NCI-H1694 treated with DMSO at 0.1 percent for 48 hours (cell line): ENCODE data around the gene RNASE7.

ENCODE experiments used
- DNase-seq: peaks from one replicate; lab custom pipeline; 2025; lab: John Stamatoyannopoulos, UW

Gene RNASE7

DNA sequence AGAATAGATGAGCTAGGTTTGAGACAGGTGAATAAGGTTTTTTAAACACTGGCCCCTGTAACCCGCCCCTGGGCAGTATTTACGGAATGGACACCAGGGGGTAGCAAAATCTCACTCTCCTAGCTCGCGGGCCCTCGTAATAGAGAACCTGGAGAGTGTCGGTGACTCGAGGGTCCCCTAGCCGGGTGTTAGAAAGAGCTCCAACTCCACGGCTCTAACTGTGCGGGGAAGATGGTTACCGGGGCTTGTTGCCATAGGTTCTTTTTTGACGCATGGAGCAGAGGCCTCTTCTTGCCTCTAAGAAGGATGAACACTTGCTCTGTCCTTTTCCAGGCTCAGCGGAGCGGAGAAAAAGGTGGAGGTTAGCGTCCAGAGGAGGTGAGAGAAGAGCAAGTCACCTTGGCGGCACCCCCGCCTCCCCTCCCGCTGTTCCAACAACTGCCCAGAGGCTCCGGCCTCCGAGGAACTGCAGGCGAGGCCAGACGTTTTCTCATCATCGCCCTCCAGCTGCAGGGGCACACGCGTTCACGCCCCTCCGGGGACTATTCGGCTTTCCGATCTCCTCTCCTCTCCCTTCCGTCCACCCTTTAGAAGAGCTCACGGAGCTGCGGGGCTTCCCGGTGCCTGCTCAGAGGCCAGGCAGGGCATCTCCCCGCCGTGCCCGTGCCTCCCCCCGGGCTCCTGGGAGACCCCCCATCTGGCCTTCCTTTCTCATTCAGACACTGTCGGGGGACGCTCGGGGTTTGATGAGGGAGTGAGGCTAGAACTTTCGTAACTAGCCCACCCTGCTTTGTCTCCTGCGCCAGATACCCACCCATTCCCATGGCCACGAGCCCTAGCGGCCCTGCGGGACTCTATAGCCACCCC is 26.6 kb downstream of the RNASE7 start:
- peak; percentile 79 for DNase-seq

DNA sequence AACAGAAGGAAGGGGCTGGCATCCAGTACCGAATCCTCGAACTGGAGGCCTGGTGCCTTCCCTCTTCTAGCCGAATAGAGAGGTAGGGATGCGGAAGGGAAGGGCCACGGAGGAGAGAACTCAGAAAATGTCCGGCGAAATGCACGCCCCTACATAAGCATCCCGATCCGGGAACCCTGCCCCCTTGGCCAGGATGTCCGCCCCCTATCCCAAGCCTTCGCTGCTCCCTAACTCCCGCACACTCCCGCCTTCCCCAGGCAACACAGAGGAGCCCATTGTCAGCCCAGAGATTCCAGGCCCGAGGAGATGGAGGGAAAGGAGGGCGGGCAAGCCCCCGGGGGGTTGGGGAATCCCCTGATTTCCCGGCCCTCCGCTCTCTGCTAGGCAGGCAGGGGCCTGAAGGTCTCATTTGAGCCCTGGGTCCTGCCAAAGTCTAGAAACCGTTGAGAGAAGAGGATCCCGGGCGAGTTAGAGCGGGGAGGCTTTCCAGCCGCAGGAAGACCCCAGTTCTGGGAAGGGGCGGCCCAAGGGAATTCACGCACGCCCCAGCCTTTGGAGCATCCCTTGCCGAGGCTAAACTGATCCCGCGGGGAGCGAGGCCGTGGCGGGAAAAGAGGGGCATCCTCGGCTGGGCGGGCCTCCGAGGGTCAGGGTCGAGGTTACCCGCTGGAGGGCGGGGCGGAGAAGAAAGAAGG is 27.4 kb downstream of the RNASE7 start:
- peak; percentile 36 for DNase-seq

DNA sequence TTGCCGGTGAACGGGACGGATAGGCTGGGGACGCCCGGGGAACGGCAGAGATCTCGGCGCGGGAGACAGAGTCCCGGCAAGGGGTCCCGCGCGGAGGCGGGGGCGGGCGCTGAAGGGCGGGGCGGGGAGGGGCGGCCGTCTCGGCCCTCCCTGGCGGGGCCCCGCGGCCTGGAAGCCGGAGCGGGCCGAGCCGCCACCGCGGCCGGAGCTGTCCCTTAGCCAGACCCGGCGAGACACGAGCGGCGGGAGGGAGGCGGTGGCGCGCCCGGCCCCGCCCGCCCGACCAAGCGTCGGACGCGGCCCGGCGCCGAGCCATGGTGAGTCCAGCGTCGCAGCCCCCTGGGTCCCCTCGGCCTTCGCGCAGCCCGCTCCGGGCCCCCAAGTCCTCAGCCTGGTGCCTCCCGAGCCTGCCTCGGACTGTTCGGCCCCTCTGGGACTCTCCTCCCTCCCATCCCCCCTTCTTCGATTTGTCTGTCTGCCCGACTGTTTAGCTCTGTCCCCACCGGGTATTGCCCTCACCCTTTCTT is 28.0 kb downstream of the RNASE7 start, which contains the start of gene ARHGEF40:
Gene ARHGEF40 (plus strand): TSS at position 222 of the 527 bp plus-strand sequence. CDS start 93 bp downstream, at position 315.
- no peak for DNase-seq

DNA sequence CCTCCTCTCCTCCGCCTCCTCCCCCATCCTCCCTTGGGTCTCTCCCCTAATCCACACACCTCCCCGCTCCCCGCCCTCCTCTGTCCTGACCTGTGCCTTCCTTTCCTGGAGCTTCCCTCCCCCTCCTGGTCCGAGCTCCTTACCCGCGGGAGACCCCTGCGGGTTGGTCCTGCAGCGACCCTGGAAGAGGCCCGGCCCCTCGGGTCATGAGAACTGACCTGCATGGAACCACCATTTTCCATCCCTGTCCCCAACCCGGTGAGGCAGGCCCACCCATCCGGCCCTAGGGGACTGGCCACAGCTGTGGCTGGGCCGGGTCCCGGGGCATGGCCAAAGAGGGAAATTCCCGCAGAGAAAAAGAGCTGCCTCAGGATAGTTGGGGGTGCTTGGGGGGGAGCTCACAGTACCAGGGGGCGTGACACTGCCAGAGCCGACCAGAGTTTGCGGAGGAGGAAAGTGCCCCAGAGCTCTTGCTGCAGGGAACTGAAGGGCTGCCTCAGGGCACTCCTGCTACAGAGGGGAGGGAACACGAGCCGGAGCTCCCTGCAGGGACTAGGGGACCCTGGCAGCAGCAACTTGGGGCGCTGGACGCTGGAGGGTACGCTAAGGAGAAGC is 28.6 kb downstream of the RNASE7 start:
- DNase-seq = no peak

DNA sequence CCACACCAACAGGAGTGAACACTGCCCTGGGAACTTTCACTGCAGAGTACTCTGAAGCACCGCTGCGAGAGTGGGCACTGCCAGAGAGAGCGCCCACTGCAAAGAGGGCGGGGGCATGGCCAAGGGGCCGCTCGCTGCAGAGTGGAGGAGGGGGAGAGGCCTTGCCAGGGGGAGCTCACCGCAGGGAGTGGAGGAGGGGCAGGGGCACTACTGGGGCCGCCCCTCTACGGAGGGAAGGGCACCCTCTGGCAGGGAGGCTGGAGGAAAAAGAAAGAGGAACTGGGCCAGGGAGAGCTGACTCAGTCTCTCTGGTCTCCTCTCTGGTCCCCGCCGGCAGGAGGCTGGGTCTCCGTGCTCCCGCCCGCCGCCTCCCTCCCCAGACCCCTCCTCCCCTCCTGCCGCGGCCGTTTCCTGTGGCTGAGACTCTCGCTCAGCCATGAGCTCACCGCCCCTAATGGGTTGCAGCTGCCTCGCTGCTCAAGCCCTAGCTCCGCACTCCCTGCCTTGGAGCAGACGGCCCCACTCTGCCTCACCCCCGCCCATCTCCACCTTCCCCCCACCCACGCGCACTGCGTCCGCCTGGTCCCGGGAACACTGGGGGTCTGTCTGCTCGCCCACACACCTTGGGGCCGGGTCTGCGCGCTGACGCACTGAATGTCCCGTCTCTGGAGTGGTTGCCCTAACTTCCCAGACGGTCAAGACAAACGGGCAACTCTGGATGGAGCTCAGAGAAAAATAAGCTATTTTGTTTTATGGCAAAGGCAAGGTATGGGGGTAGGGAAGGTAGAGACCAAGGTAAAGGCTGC is 29.3 kb downstream of the RNASE7 start:
- DNase-seq = peak; percentile 6

DNA sequence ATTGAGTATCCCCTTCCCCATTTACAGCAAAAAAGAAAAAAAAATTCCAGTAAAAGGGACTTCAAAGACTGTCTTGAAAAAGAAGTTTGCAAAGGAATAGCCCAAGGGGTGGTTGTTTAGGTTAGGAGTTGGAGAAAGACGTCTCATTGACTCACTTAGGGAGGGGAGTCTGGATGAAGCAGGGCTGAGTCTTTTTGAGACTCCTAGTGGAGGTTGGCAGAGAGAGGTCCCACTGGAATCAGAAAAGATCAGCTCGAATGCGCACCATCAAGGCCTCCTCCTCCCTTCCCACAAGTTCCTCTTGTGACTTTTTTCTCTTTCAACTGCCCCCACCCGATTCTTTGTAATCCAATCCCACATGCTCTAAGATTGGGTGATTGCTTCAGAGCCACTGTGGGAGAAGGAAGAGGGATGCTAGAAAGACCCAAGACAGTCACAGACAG is 29.9 kb downstream of the RNASE7 start:
- no peak for DNase-seq

DNA sequence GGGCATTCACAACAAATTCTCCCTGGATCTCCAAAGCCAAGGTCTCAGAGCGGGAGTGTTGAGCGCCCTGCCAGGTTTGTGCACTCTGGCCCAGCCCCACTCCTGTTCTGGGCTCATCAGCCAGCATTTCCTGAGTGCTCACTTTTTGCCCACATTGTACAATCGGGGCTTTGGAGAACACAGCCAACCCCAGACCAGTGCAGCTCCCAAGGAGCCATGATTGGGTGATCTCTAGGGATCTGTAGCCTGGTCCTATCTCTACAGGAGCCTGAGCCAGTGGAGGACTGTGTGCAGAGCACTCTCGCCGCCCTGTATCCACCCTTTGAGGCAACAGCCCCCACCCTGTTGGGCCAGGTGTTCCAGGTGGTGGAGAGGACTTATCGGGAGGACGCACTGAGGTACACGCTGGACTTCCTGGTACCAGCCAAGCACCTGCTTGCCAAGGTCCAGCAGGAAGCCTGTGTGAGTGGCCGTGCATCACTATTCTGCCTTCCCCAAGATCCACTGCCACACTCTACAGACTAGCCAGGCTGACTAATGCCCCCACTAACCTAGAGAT is 30.7 kb downstream of the RNASE7 start:
- DNase-seq = no peak

DNA sequence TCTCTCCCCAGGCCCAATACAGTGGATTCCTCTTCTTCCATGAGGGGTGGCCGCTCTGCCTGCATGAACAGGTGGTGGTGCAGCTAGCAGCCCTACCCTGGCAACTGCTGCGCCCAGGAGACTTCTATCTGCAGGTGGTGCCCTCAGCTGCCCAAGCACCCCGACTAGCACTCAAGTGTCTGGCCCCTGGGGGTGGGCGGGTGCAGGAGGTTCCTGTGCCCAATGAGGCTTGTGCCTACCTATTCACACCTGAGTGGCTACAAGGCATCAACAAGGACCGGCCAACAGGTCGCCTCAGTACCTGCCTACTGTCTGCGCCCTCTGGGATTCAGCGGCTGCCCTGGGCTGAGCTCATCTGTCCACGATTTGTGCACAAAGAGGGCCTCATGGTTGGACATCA is 31.8 kb downstream of the RNASE7 start:
- no peak for DNase-seq

DNA sequence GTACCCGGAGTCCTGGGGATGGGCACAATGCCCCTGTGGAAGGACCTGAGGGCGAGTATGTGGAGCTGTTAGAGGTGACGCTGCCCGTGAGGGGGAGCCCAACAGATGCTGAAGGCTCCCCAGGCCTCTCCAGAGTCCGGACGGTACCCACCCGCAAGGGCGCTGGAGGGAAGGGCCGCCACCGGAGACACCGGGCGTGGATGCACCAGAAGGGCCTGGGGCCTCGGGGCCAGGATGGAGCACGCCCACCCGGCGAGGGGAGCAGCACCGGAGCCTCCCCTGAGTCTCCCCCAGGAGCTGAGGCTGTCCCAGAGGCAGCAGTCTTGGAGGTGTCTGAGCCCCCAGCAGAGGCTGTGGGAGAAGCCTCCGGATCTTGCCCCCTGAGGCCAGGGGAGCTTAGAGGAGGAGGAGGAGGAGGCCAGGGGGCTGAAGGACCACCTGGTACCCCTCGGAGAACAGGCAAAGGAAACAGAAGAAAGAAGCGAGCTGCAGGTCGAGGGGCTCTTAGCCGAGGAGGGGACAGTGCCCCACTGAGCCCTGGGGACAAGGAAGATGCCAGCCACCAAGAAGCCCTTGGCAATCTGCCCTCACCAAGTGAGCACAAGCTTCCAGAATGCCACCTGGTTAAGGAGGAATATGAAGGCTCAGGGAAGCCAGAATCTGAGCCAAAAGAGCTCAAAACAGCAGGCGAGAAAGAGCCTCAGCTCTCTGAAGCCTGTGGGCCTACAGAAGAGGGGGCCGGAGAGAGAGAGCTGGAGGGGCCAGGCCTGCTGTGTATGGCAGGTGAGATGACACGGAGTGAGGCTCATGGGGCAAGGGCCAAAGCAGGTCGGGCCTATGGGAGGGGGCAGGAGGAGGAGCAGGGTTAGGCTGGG is 32.5 kb downstream of the RNASE7 start:
- no peak for DNase-seq

DNA sequence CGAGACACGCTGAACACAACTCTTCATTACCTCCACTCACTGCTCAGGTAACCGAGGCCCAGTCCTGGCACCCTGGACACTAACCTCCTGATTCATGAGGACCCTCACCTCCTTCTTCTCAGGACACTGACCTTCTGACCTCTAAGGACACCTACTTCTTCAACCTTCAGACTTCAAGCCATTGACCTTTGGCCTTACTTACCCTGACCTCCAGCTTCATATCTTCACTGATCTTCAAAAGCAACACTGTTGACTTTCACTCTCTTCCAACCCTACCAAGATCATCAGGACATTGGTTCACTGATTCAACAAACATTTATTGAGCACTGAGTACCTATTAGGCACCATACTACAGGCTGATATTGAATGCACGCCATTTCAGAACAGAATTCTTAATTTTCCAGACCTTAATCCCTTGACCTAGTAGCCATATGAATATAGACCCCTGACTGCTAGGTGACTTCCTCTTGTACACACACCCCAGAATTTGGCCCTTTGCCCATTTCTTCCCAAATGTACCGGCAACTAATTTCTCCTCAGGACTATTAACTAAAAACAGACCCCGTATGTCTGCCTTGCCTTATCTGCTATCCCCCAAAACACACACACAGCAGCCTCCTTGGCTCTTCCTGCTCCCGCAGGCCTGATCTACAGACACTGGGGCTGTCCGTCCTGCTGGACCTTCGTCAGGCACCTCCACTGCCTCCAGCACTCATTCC is 33.7 kb downstream of the RNASE7 start:
- no peak for DNase-seq

DNA sequence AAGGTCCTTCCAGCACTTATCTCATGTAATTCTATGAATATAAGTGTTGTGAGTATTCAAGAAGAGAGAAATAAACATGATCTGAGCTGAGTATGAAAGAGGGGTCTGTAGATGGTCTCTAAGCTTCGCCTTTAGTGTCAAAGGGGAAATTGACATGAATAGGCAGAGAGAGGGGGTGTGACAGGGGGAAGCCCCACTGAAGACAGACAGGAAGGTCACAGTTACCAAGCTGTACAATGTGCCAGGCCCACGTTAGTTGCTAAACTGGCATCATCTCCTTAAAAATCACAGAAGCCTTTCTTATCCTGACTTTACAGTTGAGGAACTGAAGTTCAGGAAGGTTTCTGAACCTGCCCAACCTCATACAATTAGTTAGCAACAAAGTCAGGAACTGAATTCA is 35.5 kb downstream of the RNASE7 start:
- no peak for DNase-seq

DNA sequence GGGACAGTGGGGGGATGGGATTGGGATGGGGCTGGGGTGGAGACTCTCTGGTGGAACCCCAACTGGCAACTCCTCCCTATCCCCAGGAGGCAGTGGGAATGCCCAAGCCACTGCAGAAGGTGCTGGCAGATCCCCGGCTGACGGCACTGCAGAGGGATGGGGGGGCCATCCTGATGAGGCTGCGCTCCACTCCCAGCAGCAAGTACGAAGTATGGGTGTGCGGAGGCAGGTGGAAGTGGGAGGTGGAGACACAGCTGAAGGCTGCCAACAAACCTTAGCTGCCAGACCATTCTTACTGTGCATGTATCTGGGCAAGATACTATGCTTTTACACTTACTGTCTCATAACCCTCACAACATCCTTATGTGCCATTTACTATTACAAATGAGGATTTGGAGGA is 36.1 kb downstream of the RNASE7 start:
- DNase-seq = no peak

DNA sequence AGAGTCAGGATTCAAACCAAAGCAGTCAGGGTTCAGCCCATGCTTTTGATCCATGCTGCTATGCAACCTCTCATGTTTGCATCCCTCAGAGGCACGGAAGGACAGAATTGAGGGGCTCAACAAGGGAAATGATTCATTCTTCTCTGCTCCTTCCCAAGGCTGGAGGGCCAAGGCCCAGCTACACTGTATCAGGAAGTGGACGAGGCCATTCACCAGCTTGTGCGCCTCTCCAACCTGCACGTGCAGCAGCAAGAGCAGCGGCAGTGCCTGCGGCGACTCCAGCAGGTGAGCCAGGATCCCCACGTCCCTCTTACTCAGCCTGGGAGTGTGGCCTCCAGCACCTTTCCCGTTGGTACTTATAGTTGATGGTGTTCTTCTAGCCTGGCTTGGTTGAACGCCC is 36.6 kb downstream of the RNASE7 start:
- no peak for DNase-seq

DNA sequence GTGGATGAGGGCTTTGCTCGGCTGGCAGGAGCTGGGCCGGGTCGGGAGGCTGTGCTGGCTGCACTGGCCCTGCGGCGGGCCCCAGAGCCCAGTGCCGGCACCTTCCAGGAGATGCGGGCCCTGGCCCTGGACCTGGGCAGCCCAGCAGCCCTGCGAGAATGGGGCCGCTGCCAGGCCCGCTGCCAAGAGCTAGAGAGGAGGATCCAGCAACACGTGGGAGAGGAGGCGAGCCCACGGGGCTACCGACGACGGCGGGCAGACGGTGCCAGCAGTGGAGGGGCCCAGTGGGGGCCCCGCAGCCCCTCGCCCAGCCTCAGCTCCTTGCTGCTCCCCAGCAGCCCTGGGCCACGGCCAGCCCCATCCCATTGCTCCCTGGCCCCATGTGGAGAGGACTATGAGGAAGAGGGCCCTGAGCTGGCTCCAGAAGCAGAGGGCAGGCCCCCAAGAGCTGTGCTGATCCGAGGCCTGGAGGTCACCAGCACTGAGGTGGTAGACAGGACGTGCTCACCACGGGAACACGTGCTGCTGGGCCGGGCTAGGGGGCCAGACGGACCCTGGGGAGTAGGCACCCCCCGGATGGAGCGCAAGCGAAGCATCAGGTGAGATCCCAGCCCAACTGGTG is 39.5 kb downstream of the RNASE7 start:
- no peak for DNase-seq

DNA sequence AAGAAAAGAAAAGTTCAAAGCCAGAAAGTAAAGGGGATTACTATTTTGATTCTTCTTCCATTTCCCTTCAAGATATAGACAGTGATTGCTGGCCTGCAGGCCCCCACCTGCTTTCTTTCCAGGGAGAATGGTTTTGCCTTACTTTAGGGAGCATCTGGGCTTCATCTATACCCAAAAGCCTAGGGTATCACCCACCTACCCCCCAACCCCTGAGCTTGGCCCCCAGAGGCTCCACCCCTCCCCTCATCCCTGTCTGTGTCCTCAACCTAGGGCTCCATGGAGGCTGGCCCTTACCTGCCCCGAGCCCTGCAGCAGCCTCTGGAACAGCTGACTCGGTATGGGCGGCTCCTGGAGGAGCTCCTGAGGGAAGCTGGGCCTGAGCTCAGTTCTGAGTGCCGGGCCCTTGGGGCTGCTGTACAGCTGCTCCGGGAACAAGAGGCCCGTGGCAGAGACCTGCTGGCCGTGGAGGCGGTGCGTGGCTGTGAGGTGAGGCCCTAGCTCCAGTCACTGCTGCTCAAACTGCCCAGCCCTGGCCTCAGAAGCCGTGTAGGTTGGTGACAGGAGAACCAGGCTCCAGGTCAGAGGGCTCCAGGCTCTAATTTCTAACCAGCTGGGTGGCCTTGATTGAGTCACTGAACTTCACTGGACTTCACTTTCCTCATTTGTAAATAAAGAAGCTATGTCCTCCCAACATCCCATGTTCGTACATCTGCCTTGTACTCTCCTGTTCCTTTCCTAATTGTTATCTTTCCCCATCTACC is 41.6 kb downstream of the RNASE7 start:
- no peak for DNase-seq

DNA sequence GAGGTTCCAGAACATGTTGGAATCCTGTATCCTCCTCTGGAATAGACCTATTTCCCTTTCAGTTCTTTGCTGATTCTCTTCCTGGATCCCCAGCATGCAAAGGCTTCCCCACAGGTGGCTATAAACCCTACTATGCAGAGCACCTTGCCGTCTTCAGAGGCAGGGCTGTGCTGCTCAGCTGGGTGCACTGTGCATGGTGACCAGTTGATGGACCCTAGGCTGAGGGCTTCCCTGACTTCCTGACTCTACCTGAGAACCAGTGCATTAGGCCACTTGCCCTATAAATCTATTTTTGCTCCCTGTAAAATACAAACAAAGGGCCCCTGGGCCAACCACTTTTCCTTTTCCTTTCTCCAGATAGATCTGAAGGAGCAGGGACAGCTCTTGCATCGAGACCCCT is 42.2 kb downstream of the RNASE7 start:
- no peak for DNase-seq

DNA sequence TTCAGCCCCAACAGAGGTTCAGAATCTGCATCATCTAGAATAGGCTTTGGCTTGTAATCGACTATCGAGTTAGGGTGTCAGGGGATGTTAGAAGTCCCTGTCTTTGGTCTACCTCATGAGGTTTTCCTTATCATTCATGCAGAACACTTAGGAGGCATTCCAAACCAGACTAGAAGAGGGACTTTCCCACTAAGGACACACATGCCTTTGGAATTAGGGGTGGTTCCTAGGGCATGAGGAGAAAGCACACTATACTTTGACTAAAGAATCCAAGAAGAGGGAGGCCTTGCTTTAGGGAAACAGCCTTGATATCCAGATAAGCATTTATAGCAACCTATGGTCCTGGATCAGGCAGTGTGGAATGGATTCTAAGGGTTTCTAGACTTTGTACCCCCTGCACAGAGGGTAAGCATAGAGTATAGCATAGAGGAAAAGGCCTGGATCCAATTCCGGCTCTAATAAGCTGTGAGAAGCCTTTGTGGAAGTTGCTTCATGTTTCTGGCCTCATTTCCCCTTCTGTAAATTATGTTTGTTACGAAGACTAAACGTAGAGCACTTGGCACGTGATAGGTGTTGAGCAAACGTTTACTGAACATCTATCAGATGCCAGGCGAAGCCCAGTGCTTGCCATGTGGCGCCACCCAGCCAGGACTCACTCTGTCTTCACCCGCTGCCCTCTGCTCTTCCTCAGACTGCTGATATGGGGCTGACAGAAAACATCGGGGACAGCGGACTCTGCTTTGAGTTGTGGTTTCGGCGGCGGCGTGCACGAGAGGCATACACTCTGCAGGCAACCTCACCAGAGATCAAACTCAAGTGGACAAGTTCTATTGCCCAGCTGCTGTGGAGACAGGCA is 43.1 kb downstream of the RNASE7 start:
- no peak for DNase-seq

DNA sequence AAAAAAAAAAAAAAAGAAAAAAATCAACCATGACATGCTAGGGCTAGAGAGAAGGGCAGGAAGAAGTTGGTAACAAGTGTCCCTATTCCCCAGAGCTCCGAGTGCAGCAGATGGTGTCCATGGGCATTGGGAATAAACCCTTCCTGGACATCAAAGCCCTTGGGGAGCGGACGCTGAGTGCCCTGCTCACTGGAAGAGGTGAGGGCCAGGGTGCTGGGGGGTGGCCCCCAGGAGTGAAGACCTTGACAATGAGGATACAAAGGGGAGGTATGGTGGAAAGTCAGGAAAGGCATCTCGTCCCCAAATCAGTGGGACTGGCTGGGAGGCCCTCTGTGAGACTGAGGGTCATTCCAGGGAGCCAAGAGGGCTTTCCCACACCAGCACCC is 44.7 kb downstream of the RNASE7 start:
- DNase-seq = no peak
